ENCODE data around the gene SCIMP.

- no peak for TF ChIP-seq BRF2 (CRISPR knock-in tag; IDR thresholded peaks at IDR 0.05)
- TF ChIP-seq PATZ1 (CRISPR knock-in tag; IDR thresholded peaks at IDR 0.05), result no peak
- no peak for TF ChIP-seq ZNF678 (CRISPR knock-in tag; IDR thresholded peaks at IDR 0.05)
- TF ChIP-seq MTERF4 (CRISPR knock-in tag; IDR thresholded peaks at IDR 0.05), result no peak
- TF ChIP-seq JUNB (CRISPR knock-in tag; IDR thresholded peaks at IDR 0.05; ENCODE audit: borderline replicate concordance), result no peak
- TF ChIP-seq ZNF263 (CRISPR knock-in tag; IDR thresholded peaks at IDR 0.05), result no peak
- no peak for TF ChIP-seq ETV6 (CRISPR knock-in tag; conservative IDR thresholded peaks at IDR 0.05)
- no peak for TF ChIP-seq HDAC6 (IDR thresholded peaks at IDR 0.05; ENCODE audit: low read depth, low read length)
- no peak for TF ChIP-seq ZNF660 (CRISPR knock-in tag; IDR thresholded peaks at IDR 0.05; ENCODE audit: borderline replicate concordance, low read depth)
Observed at GRCh38 chr17:5226940-5227878, 7.5 kb downstream of the SCIMP start.
